Measurements from ENCODE around the gene G3BP1.

The G3BP1 gene

DNA sequence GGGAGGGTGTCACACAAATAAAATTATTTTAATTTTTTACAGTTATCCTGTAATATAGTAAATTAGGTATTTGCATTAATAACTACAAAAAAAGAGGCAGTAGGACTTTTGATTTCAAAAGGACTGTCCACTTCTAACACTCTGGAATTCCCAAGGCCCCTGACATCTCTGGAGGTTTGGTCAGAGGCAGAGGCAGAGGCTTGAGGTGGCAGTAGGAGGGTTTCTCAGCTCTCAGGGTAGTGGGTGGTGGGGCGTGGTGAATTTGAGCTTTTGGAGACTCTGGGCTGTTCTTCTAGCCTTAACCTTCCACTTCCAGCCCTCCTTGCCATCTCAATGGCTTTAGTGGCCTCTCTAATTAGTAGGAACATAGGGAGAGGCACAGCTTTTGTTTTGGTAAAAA lies 36.1 kb upstream of the G3BP1 start:
- TF ChIP-seq CTCF (IDR thresholded peaks at IDR 0.05; ENCODE audit: borderline replicate concordance, insufficient read depth, low read depth, low read length): no peak
- H3K4me3 ChIP-seq (ENCODE audit: low read depth, low read length): no peak overlapping the region

DNA sequence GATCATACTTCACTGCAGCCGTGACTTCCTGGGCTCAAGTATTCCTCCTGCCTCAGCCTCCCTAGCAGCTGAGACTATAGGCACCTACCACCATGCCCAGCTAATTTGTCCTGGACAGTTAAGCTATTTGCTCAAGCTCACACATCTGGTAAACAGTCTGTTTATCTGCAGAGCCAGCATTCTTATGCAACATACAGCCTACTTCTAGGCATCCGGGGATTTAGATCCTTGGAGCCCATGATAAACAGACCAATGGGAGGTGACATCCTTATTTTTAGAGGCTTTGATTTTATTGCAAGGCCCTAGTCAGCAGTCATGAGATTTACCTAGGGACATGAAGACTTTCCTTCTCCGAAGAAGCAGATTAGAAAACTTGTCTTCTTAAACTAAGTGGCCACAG lies 34.3 kb upstream of the G3BP1 start:
- TF ChIP-seq CTCF (IDR thresholded peaks at IDR 0.05; ENCODE audit: borderline replicate concordance, insufficient read depth, low read depth, low read length): no peak
- no peak overlapping the region for H3K4me3 ChIP-seq (ENCODE audit: low read depth, low read length)

GRCh38 chr5:151738125-151738848 lies 33.5 kb upstream of the G3BP1 start:
- no peak overlapping the region for H3K4me3 ChIP-seq (ENCODE audit: low read depth, low read length)
- no peak for TF ChIP-seq CTCF (IDR thresholded peaks at IDR 0.05; ENCODE audit: borderline replicate concordance, insufficient read depth, low read depth, low read length)

DNA sequence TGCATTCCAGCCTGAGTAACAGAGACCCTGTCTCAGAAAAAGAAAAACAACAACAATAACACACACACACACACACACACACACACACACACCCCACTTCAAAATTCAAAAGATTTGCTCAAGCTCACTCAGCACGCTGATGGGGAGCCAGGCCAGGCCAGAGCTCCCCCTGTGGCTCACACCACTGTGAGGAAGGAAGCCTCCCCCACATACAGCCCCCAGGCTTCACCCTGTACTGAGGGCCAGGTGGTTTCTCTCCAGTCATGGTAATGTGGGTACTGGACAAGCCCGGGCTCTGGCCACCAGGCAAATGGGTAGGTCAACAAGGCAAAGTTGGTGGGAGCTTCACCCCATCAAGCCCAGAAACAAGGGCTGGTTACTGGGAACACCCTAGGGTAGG lies 32.4 kb upstream of the G3BP1 start:
- no peak overlapping the region for H3K4me3 ChIP-seq (ENCODE audit: low read depth, low read length)

GRCh38 chr5:151739939-151740335 lies 31.8 kb upstream of the G3BP1 start:
- TF ChIP-seq CTCF (IDR thresholded peaks at IDR 0.05; ENCODE audit: borderline replicate concordance, insufficient read depth, low read depth, low read length): no peak
- no peak overlapping the region for H3K4me3 ChIP-seq (ENCODE audit: low read depth, low read length)

More for the DNA sequence above, 32.4 kb upstream of the G3BP1 start:
- TF ChIP-seq CTCF (IDR thresholded peaks at IDR 0.05; ENCODE audit: borderline replicate concordance, insufficient read depth, low read depth, low read length): no peak

DNA sequence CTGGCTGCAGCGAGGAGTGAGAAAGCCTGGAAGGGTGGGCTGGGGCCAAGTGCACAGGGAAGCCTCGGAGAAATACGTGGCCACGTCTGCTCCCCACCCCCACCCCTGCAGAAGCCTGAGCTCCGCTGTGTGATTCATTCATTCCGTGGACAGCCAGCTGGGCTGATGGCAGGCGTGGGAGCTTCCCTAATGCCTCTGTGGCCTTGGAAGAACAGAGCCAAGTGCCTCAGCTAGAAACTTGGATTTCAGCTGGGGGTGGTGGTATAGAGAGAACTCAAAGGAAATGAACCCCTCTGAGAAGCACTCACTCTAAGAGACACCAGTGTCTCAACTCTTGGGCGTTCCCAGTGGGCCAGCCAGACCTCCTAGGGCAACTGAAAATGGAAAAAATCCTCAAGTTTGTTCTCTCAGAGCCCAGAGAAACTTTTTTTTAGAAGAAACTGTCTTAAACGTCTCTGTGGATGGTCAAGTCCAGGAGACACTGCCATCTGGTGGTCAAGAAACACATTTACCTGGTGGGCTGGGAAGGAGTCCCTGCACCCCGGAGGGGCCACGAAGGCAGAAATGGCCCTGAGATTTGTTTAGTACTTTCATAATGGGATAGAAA lies 31.3 kb upstream of the G3BP1 start:
- peak; percentile 70 for TF ChIP-seq CTCF (IDR thresholded peaks at IDR 0.05; ENCODE audit: borderline replicate concordance, insufficient read depth, low read depth, low read length)
- H3K4me3 ChIP-seq (ENCODE audit: low read depth, low read length): no peak overlapping the region

DNA sequence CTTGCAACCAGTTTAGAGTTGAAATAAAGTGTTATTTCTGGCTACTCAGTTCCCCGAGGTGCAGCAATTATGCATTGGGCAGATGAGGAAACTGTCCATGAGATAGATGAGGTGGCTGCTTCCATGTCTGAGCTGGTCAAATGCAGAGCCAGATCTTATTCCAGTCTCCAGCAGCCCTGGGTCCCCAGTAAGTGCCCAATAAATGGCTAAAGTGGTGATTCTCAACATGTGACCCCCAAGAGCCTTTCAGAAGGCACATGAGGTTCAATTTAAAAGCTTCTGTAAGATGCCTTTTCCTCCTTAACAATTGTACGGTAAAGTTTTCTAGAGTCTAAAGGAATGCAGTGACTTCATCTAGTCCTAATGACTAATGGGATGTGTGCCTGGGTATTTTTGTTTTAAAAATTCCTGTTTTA lies 30.8 kb upstream of the G3BP1 start:
- no peak for TF ChIP-seq CTCF (IDR thresholded peaks at IDR 0.05; ENCODE audit: borderline replicate concordance, insufficient read depth, low read depth, low read length)
- H3K4me3 ChIP-seq (ENCODE audit: low read depth, low read length): no peak overlapping the region

Measured in GM12875 (cell line).